GM12873 (cell line): Measurements from ENCODE around the gene PLEKHA7.

Experiments used
- TF ChIP-seq, protein P1 (sequence below): IDR thresholded peaks from 2 replicates; pipeline ENCODE4 v1.5.1; 2012; ENCODE audit warnings: low read depth, mild to moderate bottlenecking, moderate library complexity, low read length, control low read depth; ENCODE audit not compliant: insufficient read depth; ENCODE audit errors: missing control alignments

PLEKHA7 gene

DNA sequence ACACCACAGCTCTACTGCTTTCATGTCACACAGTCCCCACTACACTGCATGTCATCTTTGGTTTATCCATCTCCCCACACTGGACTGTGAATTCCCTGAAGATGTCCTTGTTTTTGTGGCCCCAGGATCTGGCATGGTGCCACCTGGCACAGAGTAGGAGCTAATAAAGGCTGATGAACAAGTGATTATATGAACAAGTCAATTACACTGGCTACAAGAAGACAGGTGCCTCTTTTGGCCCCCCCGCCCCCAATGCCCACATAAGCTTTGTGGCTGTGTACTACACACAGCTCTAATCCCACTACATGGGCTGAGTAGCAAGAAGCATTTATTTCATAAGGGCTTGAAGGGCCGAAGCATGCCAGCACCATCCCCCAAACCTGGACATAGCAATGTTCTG lies 24.7 kb downstream of the PLEKHA7 start:
- TF ChIP-seq, protein P1, sequence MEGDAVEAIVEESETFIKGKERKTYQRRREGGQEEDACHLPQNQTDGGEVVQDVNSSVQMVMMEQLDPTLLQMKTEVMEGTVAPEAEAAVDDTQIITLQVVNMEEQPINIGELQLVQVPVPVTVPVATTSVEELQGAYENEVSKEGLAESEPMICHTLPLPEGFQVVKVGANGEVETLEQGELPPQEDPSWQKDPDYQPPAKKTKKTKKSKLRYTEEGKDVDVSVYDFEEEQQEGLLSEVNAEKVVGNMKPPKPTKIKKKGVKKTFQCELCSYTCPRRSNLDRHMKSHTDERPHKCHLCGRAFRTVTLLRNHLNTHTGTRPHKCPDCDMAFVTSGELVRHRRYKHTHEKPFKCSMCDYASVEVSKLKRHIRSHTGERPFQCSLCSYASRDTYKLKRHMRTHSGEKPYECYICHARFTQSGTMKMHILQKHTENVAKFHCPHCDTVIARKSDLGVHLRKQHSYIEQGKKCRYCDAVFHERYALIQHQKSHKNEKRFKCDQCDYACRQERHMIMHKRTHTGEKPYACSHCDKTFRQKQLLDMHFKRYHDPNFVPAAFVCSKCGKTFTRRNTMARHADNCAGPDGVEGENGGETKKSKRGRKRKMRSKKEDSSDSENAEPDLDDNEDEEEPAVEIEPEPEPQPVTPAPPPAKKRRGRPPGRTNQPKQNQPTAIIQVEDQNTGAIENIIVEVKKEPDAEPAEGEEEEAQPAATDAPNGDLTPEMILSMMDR: no peak

DNA sequence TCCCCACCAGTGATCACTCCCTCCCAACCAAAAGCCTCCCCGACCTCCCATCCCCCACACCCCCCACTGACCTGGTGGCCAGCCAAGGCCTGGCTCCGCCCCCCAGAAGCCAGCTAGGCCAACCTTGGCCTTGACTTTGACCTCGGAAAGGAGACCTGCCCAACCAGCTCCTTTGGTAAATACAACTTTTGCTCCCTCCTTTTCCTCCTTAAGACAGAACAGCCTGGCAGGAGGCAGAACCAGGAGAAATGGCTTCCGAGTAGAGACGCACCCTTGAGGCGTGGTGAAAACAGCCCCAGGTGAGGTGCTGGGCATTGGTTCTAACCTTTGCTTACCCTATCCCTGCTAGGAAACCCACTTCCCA lies 27.0 kb downstream of the PLEKHA7 start:
- TF ChIP-seq, protein P1: no peak

DNA sequence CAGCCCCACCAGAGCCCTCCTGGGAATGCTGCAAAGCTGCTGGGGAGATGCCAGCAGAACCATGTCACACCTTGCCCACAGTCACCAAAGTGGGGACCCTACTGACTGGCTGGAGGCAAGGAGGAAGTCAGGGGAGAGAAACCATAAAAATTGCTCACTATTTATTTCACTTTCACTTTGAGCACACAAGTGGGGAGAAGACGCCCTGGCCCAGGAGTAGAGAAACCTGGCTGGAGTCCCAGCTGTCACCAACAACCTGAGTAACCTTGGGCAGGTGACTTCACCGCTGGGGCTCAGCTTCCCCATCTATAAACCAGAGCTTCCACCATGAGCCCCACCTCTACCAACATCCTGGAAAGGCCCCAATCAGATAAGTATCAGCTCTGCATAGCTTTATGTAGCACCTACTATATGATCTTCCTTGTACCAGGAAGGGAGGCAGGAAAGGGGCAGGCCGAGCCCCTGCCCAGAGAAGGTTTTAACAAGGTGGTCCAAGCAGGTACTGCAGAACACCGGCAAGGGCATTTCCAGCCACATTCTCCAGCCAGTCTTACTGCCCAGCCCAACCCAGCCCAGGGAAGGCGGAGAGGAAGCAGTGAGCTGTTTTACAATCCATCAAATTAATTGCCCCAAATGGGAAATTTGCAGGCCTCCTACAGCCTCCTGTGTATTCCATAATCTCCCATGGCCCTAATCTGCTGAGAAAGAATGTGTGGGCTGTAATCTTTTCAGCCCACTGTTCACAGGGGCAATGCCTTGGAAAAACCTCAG lies 27.6 kb downstream of the PLEKHA7 start:
- TF ChIP-seq, protein P1: no peak

DNA sequence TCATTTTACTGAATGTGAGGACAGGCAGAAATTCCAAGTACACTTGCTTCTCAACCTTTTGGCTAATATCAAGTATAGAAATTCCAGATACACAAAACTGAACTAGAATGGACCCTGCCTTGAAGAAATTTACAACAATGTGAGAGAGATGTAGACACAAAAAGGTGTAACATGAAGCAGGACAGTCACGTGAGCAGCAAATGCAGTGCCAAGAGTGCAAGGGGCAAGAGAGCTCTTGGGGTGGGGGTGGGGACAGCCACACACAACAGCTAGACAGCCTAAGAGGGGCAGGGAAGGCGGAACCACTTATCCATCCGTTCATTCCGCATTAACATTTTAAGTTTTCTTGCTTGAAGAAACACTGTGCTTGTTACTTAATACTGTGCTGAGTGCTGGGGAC lies 28.9 kb downstream of the PLEKHA7 start:
- TF ChIP-seq, protein P1: no peak

DNA sequence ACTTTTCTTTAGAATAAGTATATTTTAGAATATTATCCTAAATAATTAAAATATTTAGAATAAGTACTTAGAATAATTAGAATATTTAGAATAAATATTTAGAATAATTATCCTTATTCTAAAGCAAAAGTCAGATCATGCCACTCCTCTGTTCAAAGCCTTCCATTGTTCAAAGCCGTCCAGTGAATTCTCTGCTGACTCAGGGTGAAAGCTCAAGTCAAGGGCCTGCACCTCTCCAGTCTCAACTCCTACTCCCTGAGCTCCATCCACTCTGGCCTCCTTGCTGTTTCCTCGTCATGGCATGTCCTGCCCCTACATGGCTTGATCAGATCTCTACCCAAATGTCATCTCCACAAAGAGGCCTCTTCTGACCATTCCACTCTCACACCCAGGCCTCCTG lies 30.0 kb downstream of the PLEKHA7 start:
- TF ChIP-seq, protein P1: no peak

DNA sequence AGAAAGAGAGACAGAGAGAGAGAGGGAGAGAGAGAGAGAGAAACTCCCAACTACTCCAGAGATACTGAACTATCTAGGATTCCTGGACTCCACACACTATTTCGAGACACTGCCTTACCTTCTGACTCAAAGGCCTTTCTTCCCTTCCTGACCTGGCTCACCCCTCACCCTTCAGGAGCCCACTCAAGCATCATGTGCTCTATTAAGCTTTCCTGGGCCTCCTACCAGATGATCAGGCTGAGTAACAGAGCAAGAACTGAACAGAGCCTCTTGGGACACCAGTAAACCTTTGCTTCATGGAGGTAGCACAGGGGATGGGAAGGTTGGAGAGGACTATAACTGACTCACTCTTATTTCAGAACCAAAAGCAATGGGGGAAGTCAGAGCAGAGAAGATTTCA lies 31.4 kb downstream of the PLEKHA7 start:
- TF ChIP-seq, protein P1: no peak

DNA sequence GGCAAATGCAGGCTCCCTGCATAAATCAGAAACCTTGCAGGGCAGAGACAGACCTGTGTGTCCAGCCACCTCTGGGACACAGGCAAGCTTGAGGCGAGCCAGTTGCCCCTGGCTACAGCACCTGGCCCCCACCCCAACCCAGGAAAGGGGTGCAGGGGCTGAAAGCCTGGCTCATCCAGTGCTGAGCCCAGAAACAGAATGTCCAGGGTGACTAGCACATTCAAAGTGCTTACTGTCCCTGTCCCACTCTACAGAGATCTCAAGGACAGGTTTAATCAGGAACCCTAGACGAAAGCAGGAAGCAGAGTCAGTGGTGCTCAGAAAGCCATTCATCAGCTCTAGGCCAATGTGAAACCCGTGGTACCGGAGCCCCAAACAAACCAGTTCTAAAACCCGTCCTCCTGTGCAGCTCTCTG lies 31.9 kb downstream of the PLEKHA7 start:
- TF ChIP-seq, protein P1: no peak
